Neural progenitor cell (in vitro differentiated cells): Measurements from ENCODE around the gene KRTAP10-5.

Experiments
- EZH2 ChIP-seq: fragments of 200-600 bp; sonication (generic); IDR thresholded peaks from 2 replicates; pipeline ENCODE4 v1.6.1; 2017; ENCODE audit warnings: antibody characterized with exemption, mild to moderate bottlenecking, moderate library complexity
- TF ChIP-seq, protein P1 (sequence below): fragments of 200-600 bp; sonication (generic); IDR thresholded peaks from 2 replicates; pipeline ENCODE4 v1.5.1; 2017; ENCODE audit warnings: antibody characterized with exemption, mild to moderate bottlenecking

DNA sequence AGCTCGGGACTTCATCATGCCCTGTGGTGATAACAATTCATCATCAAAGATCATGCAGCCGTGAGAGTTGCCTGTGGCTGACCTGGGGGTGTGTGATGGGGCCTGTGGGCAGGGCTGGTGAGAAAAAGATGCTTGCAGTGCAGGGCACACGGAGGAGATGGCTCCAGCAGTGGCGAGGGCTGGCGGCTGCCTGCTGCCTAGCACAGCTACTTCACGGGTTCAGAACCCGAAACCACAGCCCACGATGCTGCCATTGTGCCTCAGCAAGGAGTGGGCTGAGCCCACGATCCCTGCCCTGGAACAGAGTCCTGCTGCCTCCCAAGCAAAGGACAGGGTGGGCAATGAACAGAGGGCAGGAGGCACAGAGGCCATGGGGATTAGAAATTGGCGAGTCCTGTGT is 45.9 kb upstream of the KRTAP10-5 start:
- TF ChIP-seq EZH2, result no peak
- TF ChIP-seq, protein P1, sequence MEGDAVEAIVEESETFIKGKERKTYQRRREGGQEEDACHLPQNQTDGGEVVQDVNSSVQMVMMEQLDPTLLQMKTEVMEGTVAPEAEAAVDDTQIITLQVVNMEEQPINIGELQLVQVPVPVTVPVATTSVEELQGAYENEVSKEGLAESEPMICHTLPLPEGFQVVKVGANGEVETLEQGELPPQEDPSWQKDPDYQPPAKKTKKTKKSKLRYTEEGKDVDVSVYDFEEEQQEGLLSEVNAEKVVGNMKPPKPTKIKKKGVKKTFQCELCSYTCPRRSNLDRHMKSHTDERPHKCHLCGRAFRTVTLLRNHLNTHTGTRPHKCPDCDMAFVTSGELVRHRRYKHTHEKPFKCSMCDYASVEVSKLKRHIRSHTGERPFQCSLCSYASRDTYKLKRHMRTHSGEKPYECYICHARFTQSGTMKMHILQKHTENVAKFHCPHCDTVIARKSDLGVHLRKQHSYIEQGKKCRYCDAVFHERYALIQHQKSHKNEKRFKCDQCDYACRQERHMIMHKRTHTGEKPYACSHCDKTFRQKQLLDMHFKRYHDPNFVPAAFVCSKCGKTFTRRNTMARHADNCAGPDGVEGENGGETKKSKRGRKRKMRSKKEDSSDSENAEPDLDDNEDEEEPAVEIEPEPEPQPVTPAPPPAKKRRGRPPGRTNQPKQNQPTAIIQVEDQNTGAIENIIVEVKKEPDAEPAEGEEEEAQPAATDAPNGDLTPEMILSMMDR, result no peak
